ENCODE results near the gene ITPRIPL1.

DNA sequence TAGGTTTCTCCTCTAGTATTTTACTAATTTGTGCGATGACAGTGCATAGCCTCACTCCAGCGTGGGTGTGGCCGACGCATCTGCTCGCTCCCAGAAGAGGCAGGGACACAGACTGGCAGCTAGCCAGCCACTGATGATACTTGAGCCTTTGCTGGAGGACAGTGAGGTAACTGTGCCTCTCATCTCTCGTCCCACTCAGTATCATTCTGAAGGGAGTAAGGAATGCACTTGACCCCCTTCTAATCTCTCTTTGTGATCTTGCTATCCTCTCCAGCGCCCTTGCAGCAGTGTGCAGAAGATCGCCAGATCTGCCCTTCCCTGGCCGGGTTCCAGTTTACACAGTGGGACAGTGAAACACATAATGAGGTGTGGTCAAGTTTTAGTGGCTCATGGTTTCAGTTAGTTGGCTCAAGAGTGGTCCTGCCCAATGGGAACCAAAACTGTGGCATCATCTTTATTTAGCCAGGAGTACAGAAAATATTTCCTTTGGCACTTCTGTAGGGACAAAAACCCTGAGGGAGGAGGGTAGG lies 28.0 kb downstream of the ITPRIPL1 start:
- no peak for TF ChIP-seq POLR2A (IDR thresholded peaks at IDR 0.05)
- TF ChIP-seq CTCF (IDR thresholded peaks at IDR 0.05) = no peak
- TF ChIP-seq POLR2AphosphoS5 (IDR thresholded peaks at IDR 0.05) = no peak
- TF ChIP-seq EP300 (IDR thresholded peaks at IDR 0.05) = no peak

All from stomach (tissue), 4 donors.